HG02763 (cell line): Measurements from ENCODE around the gene HOXB5.

Source experiments
- ATAC-seq: cut with Tn5 transposase; IDR thresholded peaks from one replicate; pipeline ENCODE4 v1.9.1; 2021; ENCODE audit warnings: mild to moderate bottlenecking, moderate library complexity; ENCODE audit not compliant: unreplicated experiment

Gene HOXB5

DNA sequence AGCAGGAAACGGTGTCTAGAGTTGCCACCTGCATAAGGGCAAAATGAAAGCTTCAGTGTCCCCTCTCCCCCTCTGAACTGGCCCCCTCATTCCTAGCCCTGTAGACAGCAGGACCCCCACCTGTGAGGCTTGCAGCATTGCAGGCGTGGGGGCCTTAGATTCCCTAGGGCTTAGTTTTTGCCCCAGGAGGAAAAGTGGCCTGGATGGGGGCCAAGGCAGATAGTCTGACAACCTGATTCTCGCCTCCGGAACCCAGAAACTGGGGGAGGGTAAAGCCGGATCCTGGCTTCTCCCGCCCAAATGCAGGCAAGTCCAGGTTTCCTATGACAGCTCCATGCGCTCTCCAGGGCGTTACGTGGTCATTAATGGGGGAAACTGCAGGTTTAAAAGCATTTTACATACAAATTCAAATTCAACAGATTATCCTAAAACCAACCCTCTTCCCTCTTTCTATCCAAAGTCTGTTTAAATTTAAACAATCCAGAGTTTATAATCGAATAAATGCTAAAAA lies 11.9 kb upstream of the HOXB5 start:
- ATAC-seq, result no peak

GRCh38 chr17:48604770-48605329 lies 11.3 kb upstream of the HOXB5 start, which contains the start of gene HOXB6:
Gene HOXB6 (minus strand): TSS chr17:48604986. CDS start chr17:48598150, 6,836 bp downstream.
- ATAC-seq, result no peak

GRCh38 chr17:48603959-48604769 lies 10.6 kb upstream of the HOXB5 start:
- ATAC-seq, result no peak

DNA sequence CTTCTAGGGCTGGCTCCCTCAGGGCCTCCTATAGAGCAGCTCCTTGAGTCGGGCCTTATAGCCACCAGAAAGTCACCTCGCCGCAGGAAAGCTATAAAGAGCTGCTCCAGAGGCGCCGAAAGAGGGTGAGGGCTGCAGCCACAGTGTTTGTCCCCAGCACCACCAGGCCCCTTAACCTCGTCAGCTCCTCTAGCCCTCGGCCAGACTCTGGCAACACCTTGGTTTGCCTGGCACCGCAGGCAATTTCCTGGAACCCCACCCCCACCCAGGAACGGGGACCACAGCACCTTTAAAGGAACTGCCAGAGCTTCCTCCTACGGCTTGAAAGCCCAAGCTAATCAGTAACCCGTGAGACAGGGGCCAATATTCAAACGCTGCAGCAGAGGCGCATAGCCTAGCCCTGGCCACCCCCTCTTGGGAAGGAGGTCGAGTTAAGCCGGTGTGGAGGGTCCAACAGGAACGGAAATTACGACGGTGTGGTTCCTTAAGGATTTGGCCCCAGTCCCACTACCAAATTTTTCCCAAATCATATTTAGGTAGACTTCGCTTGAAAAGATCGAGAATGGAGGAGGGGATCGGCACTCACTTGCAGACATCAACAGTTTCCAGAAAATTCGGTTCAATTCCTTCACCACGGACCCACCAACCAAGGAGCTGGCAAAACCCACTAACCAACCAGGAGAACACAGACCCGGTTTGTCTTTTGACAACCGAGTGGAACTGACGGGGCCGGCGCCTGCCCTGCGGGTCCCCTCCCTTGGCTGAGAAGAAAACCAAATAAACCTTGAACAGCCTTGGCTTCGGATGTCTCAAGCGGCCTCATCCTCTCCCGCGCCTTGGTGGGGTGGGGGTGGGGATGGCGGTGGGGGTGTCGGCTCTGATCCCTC lies 8.2 kb upstream of the HOXB5 start:
- no peak for ATAC-seq

- no peak for ATAC-seq
These were observed 7.6 kb upstream of the HOXB5 start for GRCh38 chr17:48601207-48601538.

DNA sequence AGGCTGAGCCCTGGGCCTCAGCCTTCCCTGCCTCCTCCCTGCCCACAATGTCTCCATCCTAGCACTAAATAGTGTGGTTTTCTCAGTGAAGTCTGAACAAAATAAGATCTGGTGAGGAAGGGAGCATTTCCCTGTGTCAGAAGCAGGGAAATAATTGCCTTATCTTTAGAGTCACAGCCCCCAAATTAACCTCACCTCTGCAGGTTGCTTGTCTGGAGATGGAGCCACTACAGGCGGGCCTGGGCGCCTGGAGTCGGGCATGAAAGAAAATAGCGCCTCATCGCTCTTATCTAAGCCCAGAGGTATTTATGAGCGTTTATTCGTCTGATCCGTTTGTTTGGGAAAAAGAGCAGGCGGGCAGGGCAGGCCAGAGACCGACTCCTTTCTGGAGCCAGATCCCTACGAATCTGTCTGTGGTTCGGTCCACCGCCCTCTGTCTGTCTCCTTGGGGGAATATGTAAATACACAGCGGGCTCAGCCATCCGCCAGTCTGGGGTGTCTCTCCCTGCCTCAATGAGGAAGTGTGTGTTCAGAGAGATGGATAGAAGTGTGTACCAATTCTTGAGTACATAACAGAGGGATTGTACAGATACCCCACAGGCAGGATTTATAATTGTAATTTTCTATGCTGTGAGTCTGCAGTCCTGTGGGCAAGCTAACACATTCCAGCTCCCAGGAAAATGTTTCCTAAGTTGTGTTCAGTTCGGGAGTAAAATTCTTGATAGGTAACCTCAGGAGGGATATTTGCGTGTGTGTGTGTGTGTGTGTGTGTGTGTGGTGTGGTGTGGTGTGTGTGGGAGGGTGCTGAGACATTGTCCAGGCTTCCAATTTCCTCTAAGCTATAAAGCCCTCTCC lies 6.9 kb upstream of the HOXB5 start:
- ATAC-seq, result no peak

- no peak for ATAC-seq
These were observed 5.8 kb upstream of the HOXB5 start for GRCh38 chr17:48599354-48599753.

DNA sequence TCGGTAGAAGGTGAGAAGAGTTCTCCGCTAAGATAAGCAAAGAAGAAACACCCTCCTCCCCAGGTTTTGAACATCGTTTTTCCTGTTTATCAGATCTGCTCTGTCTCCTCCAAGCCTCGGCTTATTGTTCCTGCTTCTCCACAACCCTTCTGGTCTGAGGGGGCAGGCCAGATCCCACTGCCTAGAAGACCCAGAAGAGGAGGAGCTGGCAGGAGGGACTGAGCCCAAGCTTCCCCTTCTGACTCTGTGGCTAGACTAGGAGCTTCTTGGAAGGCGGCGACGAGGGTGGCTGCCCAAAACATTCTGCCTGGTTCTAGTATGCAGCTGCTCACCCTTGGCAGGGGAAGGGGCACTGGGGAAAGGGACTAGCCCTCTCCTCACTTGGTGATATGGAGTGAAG lies 5.2 kb upstream of the HOXB5 start:
- no peak for ATAC-seq

GRCh38 chr17:48597778-48598631 lies 4.4 kb upstream of the HOXB5 start:
- ATAC-seq, result no peak

DNA sequence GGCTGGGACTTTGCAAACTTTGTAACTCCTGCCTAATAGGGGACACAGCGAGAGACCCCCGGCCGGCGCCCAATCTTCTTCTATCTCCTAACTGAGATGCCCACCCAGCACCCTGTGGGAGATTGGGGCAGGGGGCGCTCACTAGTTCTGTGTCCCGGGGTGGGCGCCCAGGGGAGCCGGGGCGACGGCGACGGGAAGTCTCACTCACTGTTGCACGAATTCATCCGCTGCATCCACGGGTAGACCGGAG lies 3.9 kb upstream of the HOXB5 start:
- ATAC-seq, result no peak

GRCh38 chr17:48596735-48597527 lies 3.4 kb upstream of the HOXB5 start:
- no peak for ATAC-seq

- no peak for ATAC-seq
These were observed 2.6 kb upstream of the HOXB5 start for GRCh38 chr17:48596000-48596734.

DNA sequence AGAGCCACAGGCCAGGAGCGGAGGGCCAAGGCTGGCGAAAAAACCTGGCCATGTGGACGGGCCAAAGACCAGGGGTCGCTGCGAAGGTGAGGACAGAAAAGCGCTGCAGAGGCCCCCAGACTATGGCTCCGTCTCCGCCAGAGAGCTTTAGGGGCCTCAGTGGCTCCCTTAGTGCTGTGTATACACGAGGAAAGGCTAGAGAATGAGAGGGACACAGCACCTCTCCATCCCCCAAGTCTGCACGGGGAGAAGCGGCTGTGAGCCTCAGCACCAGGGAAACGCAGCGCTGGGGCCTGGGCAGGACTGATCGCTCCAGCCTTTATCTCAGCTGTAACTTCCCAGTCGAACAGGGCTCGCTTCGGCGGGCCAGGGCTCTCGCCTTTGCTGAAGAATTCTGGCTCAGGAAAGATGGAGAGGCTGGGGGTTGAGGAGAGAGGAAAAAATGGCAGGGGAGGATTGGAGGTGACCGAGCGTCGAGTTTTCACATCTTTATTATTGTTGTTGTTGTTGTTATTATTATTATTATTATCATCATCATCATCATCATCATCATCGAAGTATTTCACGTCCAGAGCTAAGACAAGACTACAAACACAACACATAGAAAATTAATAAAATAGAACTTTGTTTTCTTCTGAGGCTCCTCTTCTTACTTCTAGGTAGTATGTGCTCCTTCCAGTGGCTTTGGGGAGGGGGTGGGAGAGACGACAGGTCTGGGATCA lies 1.9 kb upstream of the HOXB5 start:
- no peak for ATAC-seq

DNA sequence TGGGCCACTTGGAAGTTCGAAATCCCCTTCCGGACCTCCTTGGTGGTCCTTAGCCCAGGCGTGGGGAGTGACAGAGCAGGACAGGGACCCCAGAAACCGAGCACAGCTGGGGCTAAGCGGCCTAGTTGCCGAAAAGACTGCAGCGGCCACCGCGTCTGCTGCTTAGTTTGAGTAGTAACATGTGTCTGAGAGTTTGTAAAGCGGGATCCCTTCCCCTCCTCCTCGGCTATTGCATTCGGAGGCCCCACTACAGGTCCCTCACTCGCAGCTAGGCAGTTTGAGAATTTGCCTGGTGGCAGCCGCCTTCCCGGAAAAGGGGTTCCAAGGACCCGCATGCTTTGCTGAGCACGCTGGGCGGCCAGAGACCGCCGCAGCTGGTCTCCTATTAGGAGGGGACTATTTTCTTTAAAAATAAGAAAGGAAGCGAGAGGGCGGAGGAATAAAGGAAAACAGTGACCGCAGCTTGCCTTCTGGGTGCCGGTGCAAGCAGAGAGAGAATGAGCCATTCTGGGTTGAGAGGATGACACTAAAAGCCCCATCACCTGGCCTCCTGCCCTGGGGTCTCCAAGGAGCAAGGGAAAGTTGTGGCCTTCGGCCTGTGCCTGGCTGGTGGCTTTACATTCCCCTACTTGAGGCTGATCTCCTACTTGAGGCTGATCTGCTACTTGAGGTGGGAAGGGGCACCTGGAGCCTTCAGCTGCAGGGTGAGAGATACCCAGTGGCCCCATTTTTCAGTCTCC lies 1.1 kb upstream of the HOXB5 start:
- ATAC-seq, result no peak

DNA sequence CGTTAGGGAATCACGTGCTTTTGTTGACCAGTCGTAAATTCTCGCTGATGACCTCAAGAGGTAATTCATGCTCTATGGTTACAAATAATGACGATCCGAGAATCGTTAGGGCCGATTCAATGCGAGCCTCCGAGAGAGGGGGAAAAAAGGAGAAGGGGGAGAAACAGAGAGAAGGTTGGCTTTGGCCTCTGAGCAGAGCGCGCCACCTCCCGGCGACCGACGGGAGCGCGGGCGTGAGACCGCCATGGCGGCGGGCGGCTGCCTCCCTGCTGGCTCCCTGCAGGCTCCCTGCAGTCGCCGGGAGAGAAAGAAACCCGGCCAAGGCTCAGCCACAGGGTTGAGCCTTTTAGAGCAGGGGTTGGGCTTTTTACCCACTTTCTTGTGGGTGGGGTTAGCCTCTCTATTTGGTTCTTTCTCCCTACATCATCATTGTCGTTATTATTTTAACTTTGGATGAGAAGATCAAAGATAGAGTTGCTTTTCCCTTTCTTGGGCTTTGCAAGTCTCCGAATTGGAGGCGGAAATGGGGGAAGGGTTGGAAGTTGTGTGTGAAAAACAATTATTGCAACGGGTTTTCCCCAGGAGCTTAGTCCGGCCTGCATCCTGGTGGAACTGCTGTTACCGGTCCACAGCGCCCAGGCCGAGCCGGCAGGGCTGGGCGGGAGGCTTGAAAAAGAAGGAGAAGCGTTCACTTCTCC lies 410 bp upstream of the HOXB5 start:
- ATAC-seq, result peak; percentile 47

- no peak for ATAC-seq
These were observed 1.0 kb downstream of the HOXB5 start for GRCh38 chr17:48592577-48592976.
